HCT116 (cell line): ENCODE data around the gene TAPT1. TPM values are rescaled to one million over a fixed set of nuclear protein-coding genes. Genes with fewer than 3 reads are reported as not detected.

Experiments used
- ATAC-seq: fragments of 200-7000 bp; cut with Tn5 transposase; 2 replicates; pipeline ENCODE4 v1.9.1; 2020; ENCODE audit warnings: mild to moderate bottlenecking, moderate library complexity
- BruUV-seq: library from RNA; stranded (reverse); fragments of 400-500 nt; replicated peaks from 2 replicates; lab custom pipeline; 2021; lab: Mats Ljungman, UMichigan
- CTCF ChIA-PET: fragments of 300-600 bp; sonication (Branson Sonifier 250); formaldehyde crosslinking; loops from one replicate; lab custom pipeline; 2021; ENCODE audit warnings: antibody characterized with exemption; lab: Charles Lee
- POLR2A ChIA-PET: fragments of 300-600, 350-600 bp; sonication (Branson Sonifier 250); formaldehyde crosslinking; loops from one replicate; lab custom pipeline; 2021; ENCODE audit warnings: antibody characterized with exemption; lab: Charles Lee
- RAD21 ChIA-PET, 2 experiments: fragments of 300-600 bp; sonication (Branson Sonifier 250); formaldehyde crosslinking; loops; one replicate each; lab custom pipeline; 2023; ENCODE audit warnings: low total read pairs in 2 of 2; ENCODE audit not compliant: uncharacterized antibody in 2 of 2, unreplicated experiment in 2 of 2, low non-redundant PET in 1 of 2; lab: Charles Lee
- DNase-seq: peaks from one replicate; pipeline ENCODE4 v3.0.0-alpha.2; 2010; ENCODE audit warnings: low read depth, low spot score
- H2AFZ ChIP-seq: fragments of 200-600 bp; shearing (Covaris generic), sonication (generic); 2 replicates; pipeline ENCODE4 v1.6.1; 2017; ENCODE audit warnings: low read depth, mixed run types, mixed read lengths, antibody characterized with exemption, low read length; ENCODE audit not compliant: poor library complexity, severe bottlenecking
- H3K27ac ChIP-seq: 2 replicates; pipeline ENCODE4 v1.5.1; 2012; ENCODE audit warnings: low read depth, low read length
- H3K27me3 ChIP-seq: fragments of 200-600 bp; sonication (generic); 2 replicates; pipeline ENCODE4 v1.6.1; 2016; ENCODE audit warnings: mixed run types, low read length, mixed read lengths; ENCODE audit not compliant: insufficient read depth
- H3K36me3 ChIP-seq, 2 experiments: fragments of 200-500 bp in 1 of 2; fragments of 200-600 bp in 1 of 2; sonication (Bioruptor generic) in 1 of 2; sonication (generic) in 1 of 2; 2 replicates each; pipeline versions ENCODE4 v1.5.1 to v1.6.1; 2014 to 2016; ENCODE audit warnings: low read length in 2 of 2, inconsistent platforms in 1 of 2, mixed read lengths in 1 of 2, mixed run types in 1 of 2; ENCODE audit not compliant: insufficient read depth in 2 of 2, control insufficient read depth in 1 of 2
- H3K4me1 ChIP-seq, 2 experiments: fragments of 200-600 bp in 1 of 2; sonication (generic) in 1 of 2; 2 replicates each; pipeline versions ENCODE4 v1.5.1 to v1.6.1; 2012 to 2017; ENCODE audit warnings: low read length in 2 of 2, inconsistent platforms in 1 of 2, mild to moderate bottlenecking in 1 of 2, mixed read lengths in 1 of 2, mixed run types in 1 of 2, moderate library complexity in 1 of 2; ENCODE audit not compliant: insufficient read depth in 2 of 2, control insufficient read depth in 1 of 2
- H3K4me2 ChIP-seq: fragments of 200-600 bp; sonication (generic); 2 replicates; pipeline ENCODE4 v1.6.1; 2017; ENCODE audit warnings: mixed run types, low read length, mixed read lengths
- H3K4me3 ChIP-seq, 2 experiments: fragments of 200-600 bp in 1 of 2; sonication (generic) in 1 of 2; replicated peaks in 1 of 2; 2 replicates each; pipeline ENCODE4 v1.5.1; 2011 to 2016; ENCODE audit warnings: low read length in 2 of 2, control low read depth in 1 of 2, low read depth in 1 of 2, mild to moderate bottlenecking in 1 of 2, mixed read lengths in 1 of 2, mixed run types in 1 of 2
- H3K79me2 ChIP-seq: fragments of 200-600 bp; sonication (generic); 2 replicates; pipeline ENCODE4 v1.6.1; 2017; ENCODE audit warnings: mild to moderate bottlenecking, mixed run types, low read length, moderate library complexity, mixed read lengths; ENCODE audit not compliant: insufficient read depth
- H3K9ac ChIP-seq: fragments of 200-600 bp; sonication (generic); 2 replicates; pipeline ENCODE4 v1.6.1; 2016; ENCODE audit warnings: low read length, mixed read lengths
- H3K9me2 ChIP-seq: fragments of 200-600 bp; sonication (generic), shearing (Covaris generic); 2 replicates; pipeline ENCODE4 v1.6.1; 2017; ENCODE audit warnings: mixed run types, mild to moderate bottlenecking, moderate library complexity; ENCODE audit not compliant: insufficient read depth
- H3K9me3 ChIP-seq, 2 experiments: fragments of 200-500 bp in 1 of 2; fragments of 200-600 bp in 1 of 2; sonication (Bioruptor generic) in 1 of 2; sonication (generic) in 1 of 2; 2 replicates each; pipeline ENCODE4 v1.6.1; 2014 to 2017; ENCODE audit warnings: low read length in 2 of 2, mixed read lengths in 2 of 2, inconsistent platforms in 1 of 2, low read depth in 1 of 2, mild to moderate bottlenecking in 1 of 2, mixed run types in 1 of 2, moderate library complexity in 1 of 2; ENCODE audit not compliant: control insufficient read depth in 1 of 2, insufficient read depth in 1 of 2
- H4K20me1 ChIP-seq: fragments of 200-600 bp; sonication (generic), shearing (Covaris generic); 2 replicates; pipeline ENCODE4 v1.6.1; 2017; ENCODE audit warnings: mixed run types, mild to moderate bottlenecking, moderate library complexity; ENCODE audit not compliant: insufficient read depth
- ATF3 ChIP-seq: IDR thresholded peaks from 2 replicates; pipeline ENCODE4 v1.6.1; 2012
- CEBPB ChIP-seq: IDR thresholded peaks from 2 replicates; pipeline ENCODE4 v1.6.1; 2012; ENCODE audit warnings: low read depth
- EGR1 ChIP-seq: IDR thresholded peaks from 2 replicates; pipeline ENCODE4 v1.6.1; 2012; ENCODE audit warnings: low read depth
- ELF1 ChIP-seq: IDR thresholded peaks from 2 replicates; pipeline ENCODE4 v1.6.1; 2012; ENCODE audit warnings: low read depth, borderline replicate concordance
- EZH2 ChIP-seq: fragments of 200-600 bp; sonication (generic); IDR thresholded peaks from 2 replicates; pipeline ENCODE4 v1.6.1; 2017; ENCODE audit warnings: antibody characterized with exemption, mixed run types
- EZH2phosphoT487 ChIP-seq: fragments of 200-600 bp; IDR thresholded peaks from 2 replicates; pipeline ENCODE4 v1.6.1; 2018; ENCODE audit warnings: antibody characterized with exemption, borderline replicate concordance
- FOSL1 ChIP-seq: IDR thresholded peaks from 2 replicates; pipeline ENCODE4 v1.6.1; 2012; ENCODE audit warnings: low read depth
- POLR2AphosphoS5 ChIP-seq: IDR thresholded peaks from 2 replicates; pipeline ENCODE4 v1.6.1; 2011; ENCODE audit warnings: mild to moderate bottlenecking, low read depth, low read length, moderate library complexity
- REST ChIP-seq: IDR thresholded peaks from 2 replicates; pipeline ENCODE4 v1.6.1; 2012; ENCODE audit warnings: low read depth
- SIN3A ChIP-seq: IDR thresholded peaks from 2 replicates; pipeline ENCODE4 v1.6.1; 2012; ENCODE audit warnings: low read depth
- SP1 ChIP-seq: IDR thresholded peaks from 2 replicates; pipeline ENCODE4 v1.6.1; 2012; ENCODE audit warnings: low read depth
- SRF ChIP-seq: IDR thresholded peaks from 2 replicates; pipeline ENCODE4 v1.6.1; 2012; ENCODE audit warnings: low read depth
- TCF7L2 ChIP-seq: IDR thresholded peaks from 2 replicates; pipeline ENCODE4 v1.7.0; 2011; ENCODE audit warnings: borderline replicate concordance, inconsistent platforms; ENCODE audit not compliant: insufficient read depth, insufficient read length; ENCODE audit errors: extremely low read depth
- ZBTB33 ChIP-seq: IDR thresholded peaks from 2 replicates; pipeline ENCODE4 v1.6.1; 2011; ENCODE audit warnings: mild to moderate bottlenecking, low read length, moderate library complexity; ENCODE audit not compliant: insufficient replicate concordance; ENCODE audit errors: extremely low read depth
- ZFX ChIP-seq: fragments of 450-650 bp; IDR thresholded peaks from 2 replicates; pipeline ENCODE4 v1.6.1; 2017
- intact Hi-C: fragments of 100-400 bp; cut with micrococcal nuclease; formaldehyde crosslinking; loops from 2 replicates; pipeline ENCODE4 v1.10.0; 2022
- total RNA-seq: library from RNA; stranded (reverse); gene quantifications from one replicate; pipeline ENCODE4 v1.2.1, GENCODE V29; 2021; ENCODE audit not compliant: unreplicated experiment

TAPT1 gene
- total RNA-seq, 1 experiment from 2014 or later, result 11.7 TPM

- Histone ChIP-seq H2AFZ (no peak overlapping the region), H4K20me1 (no peaks in the 10 kb centered on the region), H3K4me3 (no peak overlapping the region), H3K79me2 (no peaks in the 10 kb centered on the region), H3K27me3 (no peaks in the 10 kb centered on the region), H3K36me3 (no peaks in the 10 kb centered on the region), H3K4me2 (no peak overlapping the region), H3K4me1 (peaks cover 12 to 19% of the 10 kb centered on the region in 2 experiments), H3K9me3 (no peaks in the 10 kb centered on the region), H3K27ac (no peak overlapping the region), H3K9me2 (no peaks in the 10 kb centered on the region), H3K9ac (no peak overlapping the region)
- CTCF ChIA-PET, result no interaction called here
- RAD21 ChIA-PET, result no interaction called here
- no TSS peak for BruUV-seq
- no peak for ATAC-seq
- POLR2A ChIA-PET, result no interaction called here
- TF ChIP-seq EZH2phosphoT487 (no peak), ZFX (no peak), TCF7L2 (no peak), EZH2 (no peak), SIN3A (no peak), ZBTB33 (no peak), ELF1 (no peak), EGR1 (no peak), CEBPB (no peak), SRF (no peak), ATF3 (no peak), FOSL1 (no peak), POLR2AphosphoS5 (no peak), REST (no peak), SP1 (no peak)
- intact Hi-C loops, result no loop called here
- DNase-seq, result no peak
Measured at GRCh38 chr4:16136311-16136710, 90.0 kb downstream of the TAPT1 start.
